Natural killer cell (primary cell): ENCODE measurements around the gene PRKCSH. TPM values are rescaled to one million over a fixed set of nuclear protein-coding genes. Genes with fewer than 3 reads are reported as not detected.
"Not testable (repeated sequence)": the region's sequence is repeated elsewhere in the genome, so short reads cannot be mapped to it uniquely, and the experiment has no call there.

Source experiments
- ATAC-seq, 3 donors: fragments of 150-1000 bp in 2 of 3; fragments of 200-7000 bp in 1 of 3; cut with Tn5 transposase; 1 replicate in 1 of 3; 2 replicates in 2 of 3; pipeline ENCODE4 v1.10.0; 2021; ENCODE audit warnings: mild to moderate bottlenecking in 2 of 3, moderate library complexity in 2 of 3
- DNase-seq, 2 donors: peaks; one replicate each; pipeline versions ENCODE4 v3.0.0 to v3.0.0-alpha.2; 2013 to 2021; ENCODE audit warnings: mixed read lengths in 1 of 2
- H3K27ac ChIP-seq: one replicate; pipeline ENCODE4 v1.5.1; 2013; ENCODE audit warnings: mild to moderate bottlenecking, low read length
- H3K27me3 ChIP-seq: one replicate; pipeline ENCODE4 v1.6.1; 2013; ENCODE audit warnings: low read length; ENCODE audit not compliant: control insufficient read depth, insufficient read depth
- H3K36me3 ChIP-seq: one replicate; pipeline ENCODE4 v1.6.1; 2013; ENCODE audit warnings: low read length; ENCODE audit not compliant: control insufficient read depth, insufficient read depth
- H3K4me1 ChIP-seq: one replicate; pipeline ENCODE4 v1.6.1; 2013; ENCODE audit warnings: low read length; ENCODE audit not compliant: control insufficient read depth, insufficient read depth
- H3K4me3 ChIP-seq: one replicate; pipeline ENCODE4 v1.5.1; 2013; ENCODE audit warnings: low read length
- H3K9me3 ChIP-seq: one replicate; pipeline ENCODE4 v1.6.1; 2013; ENCODE audit warnings: low read length; ENCODE audit not compliant: control insufficient read depth, insufficient read depth
- H3K27ac Mint-ChIP-seq, 2 donors: one replicate each; pipeline ENCODE4 v1.8.0; 2022; ENCODE audit warnings: mild to moderate bottlenecking in 2 of 2, mixed read lengths in 2 of 2, moderate library complexity in 1 of 2
- H3K27me3 Mint-ChIP-seq, 2 donors: one replicate each; pipeline ENCODE4 v1.8.0; 2022; ENCODE audit warnings: low read depth in 2 of 2, mixed read lengths in 2 of 2
- H3K36me3 Mint-ChIP-seq: one replicate; pipeline ENCODE4 v1.8.0; 2022; ENCODE audit warnings: mixed read lengths
- H3K4me1 Mint-ChIP-seq, 2 donors: one replicate each; pipeline ENCODE4 v1.8.0; 2022; ENCODE audit warnings: mixed read lengths in 2 of 2
- H3K4me3 Mint-ChIP-seq: one replicate; pipeline ENCODE4 v1.8.0; 2022; ENCODE audit warnings: mild to moderate bottlenecking, moderate library complexity, mixed read lengths
- H3K9me3 Mint-ChIP-seq, 2 donors: one replicate each; pipeline ENCODE4 v1.8.0; 2022; ENCODE audit warnings: mixed read lengths in 2 of 2
- WGBS: methylation state at CpG from one replicate; pipeline ENCODE4 v1.1.7; 2013; ENCODE audit warnings: missing lambda C conversion rate; ENCODE audit not compliant: insufficient coverage; 5-methylcytosine and 5-hydroxymethylcytosine counted together
- intact Hi-C: fragments of 100-400 bp; cut with micrococcal nuclease; formaldehyde crosslinking; loops from one replicate; pipeline ENCODE4 v1.14.2; 2022
- total RNA-seq, 4 donors: library from RNA; stranded (reverse); fragments of 120-200 nt in 1 of 4; gene quantifications; one replicate each; pipeline versions ENCODE4 v1.2.3 to v1.2.4, GENCODE V29; 2013 to 2022
- TF ChIP-seq, protein P1 (sequence below): fragments of 200-600 bp; IDR thresholded peaks from one replicate; pipeline ENCODE4 v1.8.0; 2022; ENCODE audit warnings: antibody characterized with exemption

Gene PRKCSH
- total RNA-seq, 3 donors from 2014 or later (not counting 1 experiment from before 2014, with no cell fraction given) = 320 to 367 (median 327) TPM

DNA sequence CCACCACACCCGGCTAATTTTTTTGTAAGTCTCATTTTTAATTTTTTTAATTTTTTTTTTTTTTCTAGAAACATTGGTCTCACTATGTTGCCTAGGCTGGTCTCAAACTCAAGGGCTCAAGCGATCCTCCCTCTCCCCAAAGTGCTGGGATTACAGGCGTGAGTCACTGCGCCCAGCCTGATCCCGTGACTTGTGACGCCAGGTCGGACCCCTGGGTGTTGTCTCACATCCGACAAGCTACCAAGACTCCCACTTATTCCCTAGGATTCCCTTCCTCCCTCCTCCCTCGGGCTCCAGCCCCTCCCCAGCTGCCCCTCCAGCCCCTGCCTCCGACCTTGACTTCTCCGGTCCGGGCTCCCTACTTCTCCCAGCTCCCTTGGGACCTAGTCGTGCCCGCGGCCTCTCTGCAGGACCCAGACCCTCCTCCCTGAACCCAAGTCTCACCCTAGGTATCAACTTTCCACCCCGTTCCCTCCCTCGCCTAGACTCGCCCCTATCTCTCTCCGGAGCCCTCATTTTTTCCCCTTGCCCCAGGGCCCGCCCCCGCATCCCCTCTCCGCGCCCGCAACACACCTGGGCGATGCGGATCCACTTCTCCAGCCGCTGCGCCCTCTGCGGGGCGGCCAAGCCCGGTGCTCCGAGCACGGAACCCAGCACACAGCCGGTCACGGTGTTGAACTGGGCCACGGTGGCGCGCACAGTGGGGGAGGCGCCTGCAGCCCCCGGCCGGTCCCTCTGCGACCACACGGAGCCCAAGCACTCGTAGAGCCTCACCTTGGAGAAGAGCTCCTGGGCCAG lies 29.4 kb upstream of the PRKCSH start:
- Mint-ChIP-seq H3K27me3 (peaks cover 0 to 4% of the 10 kb centered on the region in 2 donors), H3K4me3 (no peak overlapping the region), H3K9me3 (no peaks in the 10 kb centered on the region), H3K36me3 (no peaks in the 10 kb centered on the region), H3K27ac (no peak overlapping the region), H3K4me1 (no peaks in the 10 kb centered on the region)
- Histone ChIP-seq H3K9me3 (no peaks in the 10 kb centered on the region), H3K27me3 (peaks cover 2% of the 10 kb centered on the region), H3K27ac (no peak overlapping the region), H3K36me3 (no peaks in the 10 kb centered on the region), H3K4me3 (no peak overlapping the region), H3K4me1 (peaks cover 4% of the 10 kb centered on the region)
- ATAC-seq (peak in 2 of 3 donors; percentile 21 to 42), DNase-seq (peak in 1 of 2 donors; percentile 56)
- WGBS = 40% methylated on average over 44 of the region's 44 CpGs
- intact Hi-C loops = no loop called here
- TF ChIP-seq, protein P1, sequence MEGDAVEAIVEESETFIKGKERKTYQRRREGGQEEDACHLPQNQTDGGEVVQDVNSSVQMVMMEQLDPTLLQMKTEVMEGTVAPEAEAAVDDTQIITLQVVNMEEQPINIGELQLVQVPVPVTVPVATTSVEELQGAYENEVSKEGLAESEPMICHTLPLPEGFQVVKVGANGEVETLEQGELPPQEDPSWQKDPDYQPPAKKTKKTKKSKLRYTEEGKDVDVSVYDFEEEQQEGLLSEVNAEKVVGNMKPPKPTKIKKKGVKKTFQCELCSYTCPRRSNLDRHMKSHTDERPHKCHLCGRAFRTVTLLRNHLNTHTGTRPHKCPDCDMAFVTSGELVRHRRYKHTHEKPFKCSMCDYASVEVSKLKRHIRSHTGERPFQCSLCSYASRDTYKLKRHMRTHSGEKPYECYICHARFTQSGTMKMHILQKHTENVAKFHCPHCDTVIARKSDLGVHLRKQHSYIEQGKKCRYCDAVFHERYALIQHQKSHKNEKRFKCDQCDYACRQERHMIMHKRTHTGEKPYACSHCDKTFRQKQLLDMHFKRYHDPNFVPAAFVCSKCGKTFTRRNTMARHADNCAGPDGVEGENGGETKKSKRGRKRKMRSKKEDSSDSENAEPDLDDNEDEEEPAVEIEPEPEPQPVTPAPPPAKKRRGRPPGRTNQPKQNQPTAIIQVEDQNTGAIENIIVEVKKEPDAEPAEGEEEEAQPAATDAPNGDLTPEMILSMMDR = no peak

DNA sequence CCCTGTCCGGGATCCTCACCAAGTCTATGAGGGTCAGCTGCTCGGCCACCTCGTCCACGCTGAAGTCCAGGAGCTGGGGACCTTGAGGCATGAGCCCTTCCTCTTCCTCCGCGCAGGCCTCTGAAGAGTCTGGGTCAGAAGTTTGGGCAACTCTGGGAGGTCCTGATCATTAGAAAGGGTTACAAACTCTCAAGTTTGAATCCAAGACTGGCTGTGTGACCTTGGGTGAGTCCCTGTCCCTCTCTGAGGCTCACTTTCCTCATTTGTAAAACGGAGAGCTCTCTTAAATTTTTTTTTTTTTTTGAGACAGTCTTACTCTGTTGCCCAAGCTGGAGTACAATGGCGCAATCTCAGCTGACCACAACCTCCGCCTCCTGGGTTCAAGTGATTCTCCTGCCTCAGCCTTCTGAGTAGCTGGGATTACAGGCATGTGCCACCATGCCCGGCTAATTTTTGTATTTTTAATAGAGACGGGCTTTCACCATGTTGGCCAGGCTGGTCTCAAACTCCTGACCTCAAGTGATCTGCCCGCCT lies 28.7 kb upstream of the PRKCSH start:
- H3K9me3 ChIP-seq, H3K36me3 Mint-ChIP-seq, H3K36me3 ChIP-seq, H3K4me1 Mint-ChIP-seq, H3K27me3 ChIP-seq, H3K4me1 ChIP-seq, H3K27ac Mint-ChIP-seq, intact Hi-C loops, H3K27ac ChIP-seq, H3K27me3 Mint-ChIP-seq, ATAC-seq, DNase-seq, H3K4me3 ChIP-seq, H3K9me3 Mint-ChIP-seq, H3K4me3 Mint-ChIP-seq: not testable (repeated sequence)
- WGBS = 80% methylated on average over 12 of the region's 12 CpGs

DNA sequence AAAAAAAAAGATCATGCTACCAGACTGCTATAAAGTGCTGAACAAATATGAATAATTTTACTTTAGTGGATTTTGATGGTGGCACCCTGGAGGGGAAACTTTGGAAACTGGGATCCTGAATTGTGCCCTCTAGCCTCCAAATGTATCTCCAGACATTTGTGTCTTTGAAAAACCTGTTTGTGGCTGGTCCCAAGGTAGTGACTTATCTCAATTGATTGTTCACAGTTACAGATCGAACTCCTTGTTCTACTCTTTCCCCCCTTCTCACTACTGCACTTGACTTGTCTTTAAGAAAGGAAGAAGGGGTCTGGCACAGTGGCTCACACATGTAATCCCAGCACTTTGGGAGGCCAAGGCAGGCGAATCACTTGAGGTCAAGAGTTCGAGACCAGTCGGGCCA lies 26.8 kb upstream of the PRKCSH start:
- Mint-ChIP-seq H3K9me3 (no peaks in the 10 kb centered on the region), H3K4me3 (no peak overlapping the region), H3K27me3 (peaks cover 0 to 4% of the 10 kb centered on the region in 2 donors), H3K27ac (no peak overlapping the region), H3K36me3 (no peaks in the 10 kb centered on the region), H3K4me1 (no peaks in the 10 kb centered on the region)
- Histone ChIP-seq H3K4me1 (peaks cover 4% of the 10 kb centered on the region), H3K4me3 (no peak overlapping the region), H3K27ac (no peak overlapping the region), H3K36me3 (no peaks in the 10 kb centered on the region), H3K27me3 (peaks cover 2% of the 10 kb centered on the region), H3K9me3 (no peaks in the 10 kb centered on the region)
- intact Hi-C loops = no loop called here
- no peak for ATAC-seq
- TF ChIP-seq, protein P1 = no peak
- no peak for DNase-seq
- WGBS = 80% methylated on average over 3 of the region's 4 CpGs

DNA sequence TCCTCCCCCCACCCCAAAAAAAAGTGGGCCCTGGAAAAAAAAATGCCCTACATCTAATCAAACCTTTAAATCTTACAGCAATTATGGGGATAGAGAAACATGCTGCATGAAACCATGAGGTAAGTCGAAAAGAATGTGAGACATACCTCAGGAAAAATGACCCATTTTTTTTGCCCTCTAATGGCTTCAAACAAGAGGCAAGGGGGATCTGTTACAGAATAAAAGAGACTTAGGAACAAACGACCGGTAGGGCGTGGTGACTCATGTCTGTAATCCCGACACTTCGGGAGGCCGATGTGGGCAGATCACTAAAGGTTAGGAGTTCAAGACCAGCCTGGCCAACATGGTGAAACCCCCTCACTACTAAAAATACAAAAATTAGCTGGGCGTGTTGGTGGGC lies 24.8 kb upstream of the PRKCSH start:
- WGBS = 87% methylated on average over 8 of the region's 8 CpGs
- Mint-ChIP-seq H3K27ac (no peak overlapping the region), H3K4me3 (no peak overlapping the region), H3K36me3 (no peaks in the 10 kb centered on the region), H3K4me1 (no peaks in the 10 kb centered on the region), H3K9me3 (no peaks in the 10 kb centered on the region), H3K27me3 (peaks cover 0 to 4% of the 10 kb centered on the region in 2 donors)
- DNase-seq = no peak
- no peak for ATAC-seq
- intact Hi-C loops = no loop called here
- Histone ChIP-seq H3K9me3 (no peaks in the 10 kb centered on the region), H3K36me3 (no peaks in the 10 kb centered on the region), H3K4me3 (no peak overlapping the region), H3K27ac (no peak overlapping the region), H3K4me1 (peaks cover 4% of the 10 kb centered on the region), H3K27me3 (peaks cover 2% of the 10 kb centered on the region)
- TF ChIP-seq, protein P1 = no peak
